ENCODE results near the gene GRPR.

Gene GRPR

GRCh38 chrX:16123222-16123786, at the start of gene GRPR:
Gene GRPR (plus strand): TSS chrX:16123565. CDS start chrX:16123954, 389 bp downstream.
- ATAC-seq = peak; percentile 100
- TF ChIP-seq GLIS3 (CRISPR knock-in tag; IDR thresholded peaks at IDR 0.05) (no peak), CSDC2 (CRISPR knock-in tag; IDR thresholded peaks at IDR 0.05) (no peak), PPARA (CRISPR knock-in tag; IDR thresholded peaks at IDR 0.05; ENCODE audit: borderline replicate concordance) (no peak), ESRRG (CRISPR knock-in tag; IDR thresholded peaks at IDR 0.05) (no peak), PATZ1 (CRISPR knock-in tag; IDR thresholded peaks at IDR 0.05; ENCODE audit: borderline replicate concordance) (no peak), TSHZ2 (CRISPR knock-in tag; IDR thresholded peaks at IDR 0.05) (no peak), POU6F1 (CRISPR knock-in tag; IDR thresholded peaks at IDR 0.05; ENCODE audit: borderline replicate concordance, low read depth) (no peak), TOX (CRISPR knock-in tag; IDR thresholded peaks at IDR 0.05; ENCODE audit: borderline replicate concordance) (no peak), SNAI2 (CRISPR knock-in tag; IDR thresholded peaks at IDR 0.05) (no peak), ZNF70 (CRISPR knock-in tag; IDR thresholded peaks at IDR 0.05) (no peak), ARNTL (CRISPR knock-in tag; IDR thresholded peaks at IDR 0.05; ENCODE audit: borderline replicate concordance, low read depth) (no peak), ZNF8 (CRISPR knock-in tag; IDR thresholded peaks at IDR 0.05) (no peak), ZNF565 (CRISPR knock-in tag; conservative IDR thresholded peaks at IDR 0.05; ENCODE audit: low read depth) (no peak), BACH2 (CRISPR knock-in tag; IDR thresholded peaks at IDR 0.05; ENCODE audit: borderline replicate concordance) (no peak)

- ATAC-seq = no peak
- TF ChIP-seq CSDC2 (CRISPR knock-in tag; IDR thresholded peaks at IDR 0.05) (no peak), ISL1 (CRISPR knock-in tag; IDR thresholded peaks at IDR 0.05) (0 out of 2 replicates have a peak, but pooled peaks have one; percentile 33)
These were observed 48.3 kb upstream of the GRPR start for GRCh38 chrX:16075087-16075486.

- ATAC-seq = no peak
- no peak for TF ChIP-seq TCF4 (CRISPR knock-in tag; IDR thresholded peaks at IDR 0.05; ENCODE audit: borderline replicate concordance)
- no peak for TF ChIP-seq SNAI2 (CRISPR knock-in tag; IDR thresholded peaks at IDR 0.05)
- TF ChIP-seq ZNF8 (CRISPR knock-in tag; IDR thresholded peaks at IDR 0.05) = no peak
- TF ChIP-seq GLIS3 (CRISPR knock-in tag; IDR thresholded peaks at IDR 0.05) = no peak
- no peak for TF ChIP-seq ESRRG (CRISPR knock-in tag; IDR thresholded peaks at IDR 0.05)
- no peak for TF ChIP-seq ZFP3 (CRISPR knock-in tag; IDR thresholded peaks at IDR 0.05)
- no peak for TF ChIP-seq ZNF70 (CRISPR knock-in tag; IDR thresholded peaks at IDR 0.05)
- TF ChIP-seq ZFP30 (CRISPR knock-in tag; IDR thresholded peaks at IDR 0.05) = no peak
- TF ChIP-seq CREB5 (CRISPR knock-in tag; IDR thresholded peaks at IDR 0.05; ENCODE audit: low read depth) = no peak
- no peak for TF ChIP-seq POU6F1 (CRISPR knock-in tag; IDR thresholded peaks at IDR 0.05; ENCODE audit: borderline replicate concordance, low read depth)
- TF ChIP-seq, protein P1, sequence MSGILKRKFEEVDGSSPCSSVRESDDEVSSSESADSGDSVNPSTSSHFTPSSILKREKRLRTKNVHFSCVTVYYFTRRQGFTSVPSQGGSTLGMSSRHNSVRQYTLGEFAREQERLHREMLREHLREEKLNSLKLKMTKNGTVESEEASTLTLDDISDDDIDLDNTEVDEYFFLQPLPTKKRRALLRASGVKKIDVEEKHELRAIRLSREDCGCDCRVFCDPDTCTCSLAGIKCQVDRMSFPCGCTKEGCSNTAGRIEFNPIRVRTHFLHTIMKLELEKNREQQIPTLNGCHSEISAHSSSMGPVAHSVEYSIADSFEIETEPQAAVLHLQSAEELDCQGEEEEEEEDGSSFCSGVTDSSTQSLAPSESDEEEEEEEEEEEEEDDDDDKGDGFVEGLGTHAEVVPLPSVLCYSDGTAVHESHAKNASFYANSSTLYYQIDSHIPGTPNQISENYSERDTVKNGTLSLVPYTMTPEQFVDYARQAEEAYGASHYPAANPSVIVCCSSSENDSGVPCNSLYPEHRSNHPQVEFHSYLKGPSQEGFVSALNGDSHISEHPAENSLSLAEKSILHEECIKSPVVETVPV (CRISPR knock-in tag; IDR thresholded peaks at IDR 0.05) = no peak
- TF ChIP-seq TSHZ2 (CRISPR knock-in tag; IDR thresholded peaks at IDR 0.05) = no peak
- TF ChIP-seq ARNTL (CRISPR knock-in tag; IDR thresholded peaks at IDR 0.05; ENCODE audit: borderline replicate concordance, low read depth) = no peak
- TF ChIP-seq TOX (CRISPR knock-in tag; IDR thresholded peaks at IDR 0.05; ENCODE audit: borderline replicate concordance) = no peak
- TF ChIP-seq BACH2 (CRISPR knock-in tag; IDR thresholded peaks at IDR 0.05; ENCODE audit: borderline replicate concordance) = no peak
- no peak for TF ChIP-seq ZC3H10 (CRISPR knock-in tag; IDR thresholded peaks at IDR 0.05)
These were observed 46.5 kb upstream of the GRPR start for GRCh38 chrX:16076834-16077233.
